H4 (cell line): ENCODE results near the gene VWA5B1. TPM values are rescaled to one million over a fixed set of nuclear protein-coding genes. Genes with fewer than 3 reads are reported as not detected.

Source experiments
- DNase-seq: peaks from one replicate; pipeline ENCODE4 v3.0.0-alpha.2; 2015; ENCODE audit warnings: low spot score
- total RNA-seq: library from RNA; depleted of rRNA; stranded (reverse); fragments of >200 nt; shearing (Covaris generic); gene quantifications from 2 replicates; pipeline ENCODE4 v1.2.3, GENCODE V29; 2014

VWA5B1 gene
- total RNA-seq, 1 experiment from 2014 or later, result not detected

GRCh38 chr1:20366056-20366462 is 75.4 kb downstream of the VWA5B1 start:
- DNase-seq, result no peak

DNA sequence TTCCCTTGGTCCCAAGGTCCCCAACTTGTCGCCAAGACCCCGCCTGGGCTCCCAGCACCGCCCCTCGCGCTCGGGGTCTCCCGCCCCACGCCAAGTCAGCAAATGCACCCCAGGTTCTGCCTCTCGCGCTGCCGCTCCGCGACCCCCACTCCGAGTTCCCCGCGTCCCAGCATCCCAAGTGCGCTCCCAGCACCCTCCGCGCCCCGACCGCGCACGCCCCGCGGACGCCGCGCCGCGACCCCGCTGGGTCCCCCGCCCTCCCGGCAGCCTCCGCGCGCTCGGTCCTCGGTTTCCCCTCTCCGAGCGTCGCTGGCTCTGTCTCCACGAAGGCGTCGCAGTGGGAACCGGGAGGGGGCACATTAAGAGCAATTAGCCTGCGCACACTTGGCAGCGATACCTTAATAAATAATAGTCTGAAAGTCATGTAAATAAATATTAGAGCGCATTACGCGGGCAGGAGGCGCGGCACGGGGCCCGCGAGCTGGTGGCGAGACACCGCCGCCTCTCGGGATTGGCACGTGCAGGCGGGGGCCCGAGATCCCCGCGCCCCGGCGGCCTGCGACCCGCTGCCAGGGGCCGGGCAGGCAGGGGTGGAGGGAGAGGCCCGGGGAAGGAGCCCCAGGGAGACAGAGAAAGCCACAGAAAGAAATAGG is 75.9 kb downstream of the VWA5B1 start:
- no peak for DNase-seq

DNA sequence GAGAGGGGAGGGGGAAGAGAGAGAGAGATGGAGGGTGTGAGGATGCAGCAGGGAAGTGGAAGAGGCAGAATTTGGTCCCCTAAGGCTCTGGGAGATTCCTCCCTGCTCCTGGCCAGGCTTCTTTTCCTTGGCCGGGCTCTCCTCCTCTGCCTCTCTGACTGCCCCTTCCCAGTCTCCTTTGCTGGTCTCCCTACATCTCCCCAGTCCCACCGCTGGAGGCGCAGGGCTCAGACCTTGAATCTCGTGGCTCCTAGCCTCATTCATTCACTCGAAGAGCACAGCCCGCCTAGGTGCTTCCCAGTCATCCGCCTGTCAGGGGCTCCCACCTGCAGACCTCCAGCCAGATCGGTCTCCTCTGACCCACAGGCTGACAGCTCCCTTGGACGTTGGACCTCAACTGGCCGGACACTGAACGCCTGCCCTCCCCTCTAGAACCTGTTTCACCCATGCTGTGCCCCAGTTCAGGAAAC is 76.5 kb downstream of the VWA5B1 start:
- no peak for DNase-seq

- DNase-seq, result no peak
Observed at GRCh38 chr1:20367626-20368025, 77.0 kb downstream of the VWA5B1 start.

- no peak for DNase-seq
Observed at GRCh38 chr1:20368866-20369470, 78.3 kb downstream of the VWA5B1 start.

DNA sequence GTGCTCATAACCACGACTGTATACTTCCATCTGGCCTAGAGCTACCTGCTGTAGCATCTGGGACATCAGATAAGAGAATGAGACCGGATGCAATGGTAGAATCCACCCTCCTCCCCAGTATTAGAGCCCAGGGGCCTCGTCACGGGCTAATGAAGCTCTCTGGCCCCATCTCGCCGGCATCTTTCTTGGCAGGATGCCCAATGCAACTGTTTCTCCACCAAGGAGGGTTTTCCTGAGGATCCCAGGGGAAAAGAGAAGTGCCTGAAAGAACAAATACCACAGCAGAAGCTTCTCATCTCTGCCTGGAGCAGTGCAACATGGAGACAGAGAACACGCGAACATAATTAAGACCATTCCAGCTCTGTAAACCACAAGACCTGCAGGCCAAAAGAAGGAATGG is 80.0 kb downstream of the VWA5B1 start:
- no peak for DNase-seq

- DNase-seq, result no peak
Observed at GRCh38 chr1:20371411-20371810, 80.7 kb downstream of the VWA5B1 start.

DNA sequence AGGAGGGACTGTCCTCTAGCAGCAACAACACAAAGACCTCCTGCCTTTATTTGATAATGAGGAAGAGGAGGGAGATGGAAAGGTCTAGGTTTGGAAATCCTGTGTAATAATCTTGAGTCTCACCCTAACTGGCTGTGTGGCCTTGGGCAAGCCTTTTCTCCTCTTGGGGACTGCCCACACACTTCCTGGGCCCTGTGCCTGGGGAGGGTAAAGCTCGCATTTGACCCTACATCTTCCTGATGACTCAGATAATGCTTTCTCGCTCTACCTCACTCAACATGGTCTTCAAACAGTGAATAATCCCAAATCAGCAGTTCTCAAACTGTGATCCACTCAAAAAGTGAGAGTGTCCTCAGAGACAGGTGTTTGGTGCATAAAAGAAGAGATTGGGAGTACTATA is 81.2 kb downstream of the VWA5B1 start:
- no peak for DNase-seq

GRCh38 chr1:20372676-20373075 is 82.0 kb downstream of the VWA5B1 start:
- no peak for DNase-seq

GRCh38 chr1:20373286-20373685 is 82.6 kb downstream of the VWA5B1 start:
- DNase-seq, result no peak

GRCh38 chr1:20373764-20374163 is 83.1 kb downstream of the VWA5B1 start:
- no peak for DNase-seq

GRCh38 chr1:20375563-20375962 is 84.9 kb downstream of the VWA5B1 start:
- DNase-seq, result no peak

DNA sequence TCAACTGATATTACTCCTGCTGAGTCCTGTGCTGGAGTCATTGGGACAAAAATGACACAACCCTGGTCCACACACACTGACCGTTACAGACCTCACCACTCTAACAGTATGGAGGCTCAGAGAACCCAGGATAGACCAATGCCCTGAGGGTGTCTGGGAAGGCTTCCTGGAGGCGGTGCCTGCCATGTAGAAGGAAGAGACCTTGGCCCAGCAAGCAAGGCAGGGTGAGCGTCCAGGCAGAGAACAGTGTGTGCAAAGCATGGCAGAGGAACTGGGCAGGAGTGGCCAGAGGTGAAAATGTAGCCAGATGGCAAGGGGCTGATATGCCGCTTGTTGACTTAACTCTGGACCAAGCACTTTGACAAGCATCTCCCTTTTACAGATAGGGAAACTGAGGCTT is 85.5 kb downstream of the VWA5B1 start:
- no peak for DNase-seq

DNA sequence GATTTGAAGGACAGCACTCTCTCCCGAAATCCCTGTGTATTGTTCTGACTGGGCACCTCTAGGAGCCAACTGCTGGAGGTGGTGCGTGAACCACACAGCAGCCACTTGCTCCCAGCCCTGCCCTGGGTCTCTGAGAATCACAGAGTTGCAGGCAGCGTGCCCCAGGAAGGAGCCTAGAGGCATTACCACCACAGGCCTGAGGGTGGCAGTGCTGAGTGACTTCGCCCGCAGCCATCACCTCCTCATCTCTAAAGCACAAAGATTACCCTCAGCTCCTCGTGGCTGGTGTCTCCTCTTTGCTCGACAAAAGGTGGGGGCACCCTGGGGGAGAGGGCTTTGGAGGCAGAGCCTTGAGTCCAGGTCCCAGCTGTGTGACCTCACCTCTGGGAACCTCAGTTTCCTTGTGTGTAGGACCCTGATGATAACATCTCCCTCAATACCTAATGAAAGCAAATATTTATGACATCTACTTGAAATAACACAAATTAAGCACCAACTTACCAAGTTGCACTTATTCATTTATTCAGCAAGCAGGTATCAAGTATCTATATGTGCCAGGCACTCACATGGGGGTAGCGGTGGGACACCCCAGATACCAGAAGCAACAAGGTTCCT is 86.3 kb downstream of the VWA5B1 start:
- DNase-seq, result peak; percentile 51

- no peak for DNase-seq
Observed at GRCh38 chr1:20377516-20378270, 87.0 kb downstream of the VWA5B1 start.

GRCh38 chr1:20379075-20379474 is 88.4 kb downstream of the VWA5B1 start:
- no peak for DNase-seq

GRCh38 chr1:20380175-20380574 is 89.5 kb downstream of the VWA5B1 start:
- no peak for DNase-seq

GRCh38 chr1:20380616-20381035 is 90.0 kb downstream of the VWA5B1 start:
- peak; percentile 93 for DNase-seq

- no peak for DNase-seq
Observed at GRCh38 chr1:20381045-20381641, 90.5 kb downstream of the VWA5B1 start.

GRCh38 chr1:20381961-20382360 is 91.3 kb downstream of the VWA5B1 start:
- DNase-seq, result no peak

DNA sequence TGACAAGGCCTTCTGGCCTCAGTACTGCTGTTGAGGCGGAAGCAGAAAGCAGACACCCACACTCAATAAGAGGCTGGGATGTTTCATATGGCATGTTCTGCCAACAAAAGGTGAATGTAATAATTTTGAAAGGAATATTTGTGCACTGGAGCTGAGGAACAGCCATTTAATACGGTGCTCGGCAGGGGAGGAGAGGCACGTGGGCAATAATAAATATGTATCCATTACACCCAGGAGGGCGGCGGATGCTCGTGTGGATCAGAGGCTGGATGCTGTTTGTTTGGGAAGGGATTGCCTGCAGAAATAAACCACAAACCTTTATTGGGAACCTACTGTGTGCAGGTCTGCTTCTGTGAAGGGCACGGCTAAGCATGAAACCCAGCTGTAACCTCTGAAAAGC is 92.0 kb downstream of the VWA5B1 start:
- no peak for DNase-seq

DNA sequence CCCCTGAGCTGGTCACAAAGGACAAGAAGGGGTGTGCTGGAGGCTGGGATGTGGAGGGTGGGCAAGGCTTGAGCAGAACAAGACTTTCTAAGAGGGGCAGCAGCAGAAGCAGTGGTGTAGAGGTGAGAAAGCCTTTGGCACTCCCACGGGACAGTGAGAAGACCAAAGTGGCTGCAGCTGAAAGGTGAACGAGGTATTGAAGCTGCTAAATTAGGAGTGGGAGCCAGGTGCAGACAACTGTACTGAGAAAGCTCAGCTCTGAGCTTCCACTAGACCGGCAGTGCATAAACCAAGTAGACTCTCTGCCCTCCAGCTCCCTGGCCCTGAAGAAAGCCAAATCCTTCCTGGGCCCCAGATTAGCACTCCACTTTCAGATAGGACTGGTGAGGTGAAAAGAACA is 93.0 kb downstream of the VWA5B1 start:
- no peak for DNase-seq
